HG02870 (cell line): Measurements from ENCODE around the gene PRDM11.

ENCODE experiments used
- ATAC-seq: cut with Tn5 transposase; IDR thresholded peaks from one replicate; pipeline ENCODE4 v1.9.1; 2021; ENCODE audit warnings: mild to moderate bottlenecking, moderate library complexity; ENCODE audit not compliant: unreplicated experiment

The PRDM11 gene

GRCh38 chr11:45174168-45174835, 27.9 kb downstream of the PRDM11 start:
- ATAC-seq: no peak

- ATAC-seq: no peak
These were observed 28.5 kb downstream of the PRDM11 start for GRCh38 chr11:45174963-45175362.

- ATAC-seq: no peak
These were observed 30.6 kb downstream of the PRDM11 start for GRCh38 chr11:45176996-45177395.

- ATAC-seq: no peak
These were observed 31.8 kb downstream of the PRDM11 start for GRCh38 chr11:45178223-45178622.

- no peak for ATAC-seq
These were observed 32.6 kb downstream of the PRDM11 start for GRCh38 chr11:45178890-45179671.

- no peak for ATAC-seq
These were observed 33.3 kb downstream of the PRDM11 start for GRCh38 chr11:45179686-45180178.

- ATAC-seq: no peak
These were observed 33.9 kb downstream of the PRDM11 start for GRCh38 chr11:45180179-45180847.

- no peak for ATAC-seq
These were observed 34.4 kb downstream of the PRDM11 start for GRCh38 chr11:45180848-45181192.

GRCh38 chr11:45181193-45181888, 34.9 kb downstream of the PRDM11 start:
- ATAC-seq: no peak

- no peak for ATAC-seq
These were observed 35.6 kb downstream of the PRDM11 start for GRCh38 chr11:45181889-45182550.

GRCh38 chr11:45182902-45183301, 36.5 kb downstream of the PRDM11 start:
- ATAC-seq: no peak

- ATAC-seq: no peak
These were observed 38.2 kb downstream of the PRDM11 start for GRCh38 chr11:45184640-45185039.

GRCh38 chr11:45185228-45185729, 38.8 kb downstream of the PRDM11 start:
- no peak for ATAC-seq

GRCh38 chr11:45187375-45187774, 40.9 kb downstream of the PRDM11 start:
- ATAC-seq: no peak

- ATAC-seq: no peak
These were observed 41.7 kb downstream of the PRDM11 start for GRCh38 chr11:45188127-45188526.

- no peak for ATAC-seq
These were observed 42.8 kb downstream of the PRDM11 start for GRCh38 chr11:45189230-45189629.

GRCh38 chr11:45193695-45194094, 47.3 kb downstream of the PRDM11 start:
- ATAC-seq: no peak

GRCh38 chr11:45204761-45205160, 58.3 kb downstream of the PRDM11 start:
- ATAC-seq: no peak

GRCh38 chr11:45205978-45206377, 59.5 kb downstream of the PRDM11 start:
- ATAC-seq: no peak

- no peak for ATAC-seq
These were observed 61.7 kb downstream of the PRDM11 start for GRCh38 chr11:45208135-45208534.
